Superior temporal gyrus (tissue), 1 donor: ENCODE measurements around the gene STXBP4.
A peak's percentile ranks its signal among the peaks of the same experiment; 100 is the strongest.

ENCODE experiments used
- DNase-seq: peaks from one replicate; pipeline ENCODE4 v3.0.0-alpha.2; 2016; ENCODE audit errors: extremely low spot score

Gene STXBP4

GRCh38 chr17:55168958-55169687, 200.6 kb downstream of the STXBP4 start:
- DNase-seq, result no peak

DNA sequence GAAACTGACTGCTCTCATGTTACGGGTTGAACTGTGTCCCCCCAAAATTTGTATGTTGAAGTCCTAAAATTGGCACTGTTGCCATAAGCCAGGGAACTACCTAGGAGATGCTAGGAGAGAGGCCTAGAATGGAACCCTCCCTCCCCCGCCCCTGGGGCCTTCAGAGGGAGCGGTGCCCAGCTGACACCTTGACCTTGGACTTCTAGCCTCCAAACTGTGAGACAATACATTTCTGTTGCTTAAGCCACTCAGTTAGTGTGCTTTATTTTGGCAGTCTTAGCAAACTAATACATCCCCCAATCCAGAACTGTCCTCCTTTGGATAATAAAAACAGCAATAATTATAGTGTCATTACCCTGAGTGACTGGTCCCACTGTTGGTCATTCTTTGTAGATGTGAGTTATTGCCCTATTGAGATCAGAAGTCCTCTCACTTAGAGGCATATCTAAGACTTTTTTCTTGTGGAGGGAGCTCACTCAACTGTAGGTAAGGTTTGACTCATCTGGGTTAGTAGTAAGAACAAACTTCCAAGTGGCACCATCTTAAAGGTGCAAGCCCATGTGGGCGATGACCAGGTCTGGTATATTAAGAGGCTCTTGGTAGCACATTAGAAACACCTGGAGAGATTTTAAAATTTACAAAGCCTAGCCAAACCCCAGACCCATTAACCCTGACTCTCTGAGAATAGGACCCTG, 203.2 kb downstream of the STXBP4 start:
- no peak for DNase-seq

GRCh38 chr17:55172612-55173011, 204.0 kb downstream of the STXBP4 start:
- no peak for DNase-seq

GRCh38 chr17:55174133-55174532, 205.6 kb downstream of the STXBP4 start:
- DNase-seq, result no peak

- no peak for DNase-seq
Measured at GRCh38 chr17:55175788-55176427, 207.3 kb downstream of the STXBP4 start.

DNA sequence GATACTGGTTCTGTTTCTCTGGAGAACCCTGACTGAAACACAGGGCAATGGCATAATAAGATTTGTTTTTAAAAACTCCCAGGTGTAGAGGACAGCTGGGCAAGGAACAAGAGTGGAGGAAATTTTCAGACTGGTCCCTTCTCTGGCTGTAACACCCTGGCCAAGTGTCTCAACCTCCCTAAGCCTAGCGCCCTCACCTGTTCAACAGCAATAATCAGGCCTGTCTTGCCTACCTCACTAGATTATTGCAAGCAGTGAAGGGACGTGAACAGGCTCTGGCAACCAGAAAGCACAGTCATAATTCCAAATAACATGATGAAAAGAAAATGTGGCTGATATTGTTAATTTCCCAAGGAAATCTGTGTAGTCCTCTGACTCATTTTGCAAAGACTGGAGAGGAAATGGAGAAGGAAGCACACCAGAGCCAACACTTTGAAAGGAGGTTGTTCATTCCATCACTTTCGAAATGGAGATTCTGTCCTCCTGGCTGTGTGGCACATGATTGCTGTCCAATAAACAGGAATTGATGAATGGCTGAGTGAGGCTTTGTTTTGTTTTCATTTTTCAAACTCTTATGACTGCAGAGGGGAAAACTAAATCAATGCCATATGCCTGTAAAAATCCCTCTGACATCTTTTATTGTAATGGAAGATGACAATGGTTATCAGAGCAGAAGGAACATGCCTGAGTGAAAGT, 208.7 kb downstream of the STXBP4 start:
- no peak for DNase-seq

- DNase-seq, result no peak
Measured at GRCh38 chr17:55177855-55178217, 209.3 kb downstream of the STXBP4 start.

- no peak for DNase-seq
Measured at GRCh38 chr17:55186937-55187770, 218.6 kb downstream of the STXBP4 start.

- no peak for DNase-seq
Measured at GRCh38 chr17:55190748-55191147, 222.2 kb downstream of the STXBP4 start.

- DNase-seq, result peak; percentile 13
Measured at GRCh38 chr17:55198690-55199370, 230.3 kb downstream of the STXBP4 start.

GRCh38 chr17:55200904-55201303, 232.3 kb downstream of the STXBP4 start:
- DNase-seq, result no peak

GRCh38 chr17:55201308-55201932, 232.9 kb downstream of the STXBP4 start:
- no peak for DNase-seq

DNA sequence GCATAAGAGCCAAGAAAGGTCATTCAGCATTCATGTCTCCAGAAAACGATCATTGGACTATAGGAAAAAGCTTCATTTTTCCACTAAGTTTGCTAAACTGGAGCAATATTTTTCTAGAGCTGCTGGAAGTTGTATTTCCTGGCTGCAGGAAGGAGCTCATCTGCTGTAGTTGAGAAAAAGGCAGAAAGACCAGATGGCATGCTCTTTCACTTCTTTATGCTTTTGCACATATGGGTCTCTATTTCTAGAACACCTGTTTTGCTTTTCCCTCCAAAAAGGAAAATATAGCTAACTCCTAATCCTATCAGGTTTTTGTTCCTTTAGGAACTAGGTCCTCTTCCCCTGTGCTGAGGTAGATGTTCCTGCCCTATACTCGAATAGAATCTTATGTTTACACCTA, 234.3 kb downstream of the STXBP4 start:
- DNase-seq, result peak; percentile 14

- no peak for DNase-seq
Measured at GRCh38 chr17:55208078-55208812, 239.7 kb downstream of the STXBP4 start.

- DNase-seq, result peak; percentile 16
Measured at GRCh38 chr17:55210292-55210691, 241.7 kb downstream of the STXBP4 start.

DNA sequence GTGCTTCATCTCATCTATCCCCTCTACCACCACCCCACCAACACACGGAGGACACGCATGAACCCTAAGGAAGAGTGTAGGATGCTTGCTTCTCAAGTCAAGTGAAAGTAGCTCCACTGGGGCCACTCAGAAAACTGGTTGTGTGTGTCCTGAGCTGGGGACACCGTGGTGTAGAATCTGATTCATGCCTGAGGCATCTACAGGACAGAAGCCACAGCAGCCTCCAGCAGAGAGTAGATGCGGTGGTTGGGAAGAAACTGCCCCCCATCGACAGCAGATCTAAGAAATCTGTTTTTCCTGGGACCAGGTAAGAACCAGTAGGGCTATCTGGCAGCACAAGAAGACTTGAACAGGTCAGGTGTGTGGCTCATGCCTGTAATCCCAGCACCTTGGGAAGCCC, 244.3 kb downstream of the STXBP4 start:
- no peak for DNase-seq

- DNase-seq, result no peak
Measured at GRCh38 chr17:55215711-55216110, 247.1 kb downstream of the STXBP4 start.

DNA sequence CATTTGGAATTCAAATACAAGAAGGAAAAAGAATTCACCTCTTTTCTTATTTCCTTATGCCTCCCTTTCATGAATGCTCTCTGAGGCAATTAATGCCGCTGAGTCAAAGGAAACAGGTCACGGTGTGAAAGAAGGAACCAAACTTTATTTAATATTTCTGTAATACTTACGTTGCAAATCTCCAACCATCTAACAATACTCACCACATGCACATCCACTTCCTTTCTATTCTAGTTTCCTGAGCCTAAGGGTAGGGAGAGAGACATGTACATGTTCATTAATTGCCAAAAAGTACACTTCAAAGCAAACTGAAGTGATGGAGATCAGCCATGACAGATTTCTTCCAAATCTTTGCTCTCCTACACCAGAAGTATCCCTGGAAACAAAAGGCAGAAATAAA, 248.3 kb downstream of the STXBP4 start:
- no peak for DNase-seq

DNA sequence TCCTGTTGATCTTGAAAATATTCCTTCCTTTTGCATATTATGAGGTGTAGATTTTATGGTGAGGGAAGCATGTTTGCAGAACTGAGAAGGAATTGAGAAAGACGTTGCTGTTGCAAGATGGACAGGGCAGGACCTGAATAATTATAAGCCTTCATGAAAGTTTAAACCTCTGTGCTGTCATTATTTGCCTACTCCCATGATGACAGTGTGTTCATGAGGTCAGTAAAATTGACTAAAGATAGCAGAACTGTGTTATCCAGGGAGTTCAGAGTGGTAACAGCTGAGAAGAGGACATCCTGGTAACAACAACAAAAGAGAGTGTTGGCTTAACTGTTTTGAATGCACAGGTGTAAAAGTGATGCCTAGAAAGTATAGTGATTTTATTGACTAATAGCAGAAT, 250.9 kb downstream of the STXBP4 start:
- no peak for DNase-seq

GRCh38 chr17:55219934-55220333, 251.4 kb downstream of the STXBP4 start:
- DNase-seq, result no peak
